H1 (cell line): ENCODE measurements around the gene ZDHHC20. TPM values are rescaled to one million over a fixed set of nuclear protein-coding genes. Genes with fewer than 3 reads are reported as not detected.

Experiments used
- CREB1 ChIP-seq: IDR thresholded peaks from 2 replicates; pipeline ENCODE4 v1.6.1; 2012; ENCODE audit warnings: inconsistent platforms
- RNF2 ChIP-seq: fragments of 200-900, 300-1000 bp; sonication (generic); IDR thresholded peaks from 2 replicates; pipeline ENCODE4 v1.7.1; 2016; ENCODE audit warnings: borderline replicate concordance, low read depth, mild to moderate bottlenecking, antibody characterized with exemption, low read length; ENCODE audit not compliant: poor library complexity, severe bottlenecking; ENCODE audit errors: missing control alignments
- SIRT6 ChIP-seq: IDR thresholded peaks from one replicate; pipeline ENCODE4 v1.7.1; 2012; ENCODE audit warnings: low read length, inconsistent platforms
- polyA plus RNA-seq, 7 experiments: library from polyadenylated mRNA; depleted of rRNA in 3 of 7; stranded (reverse) in 5 of 7; unstranded in 2 of 7; fragments of >200 nt in 5 of 7; fragments of 200-250 nt in 2 of 7; gene quantifications; 1 replicate in 5 of 7; 2 replicates in 1 of 7; 4 replicates in 1 of 7; pipeline versions ENCODE4 v1.2.1 to v1.2.3, GENCODE V29; 2011 to 2013; ENCODE audit warnings: missing spikeins in 2 of 7, mixed read lengths in 2 of 7
- total RNA-seq: library from RNA; stranded (reverse); fragmentation: NEBNext Ultra II Directional; extraction: Animal tissue kit (Norgen Biotek cat#: 25700); gene quantifications from 2 replicates; pipeline ENCODE4 v1.2.1, GENCODE V29; 2021

Gene ZDHHC20
- total and polyA plus RNA-seq, 2 of the 8 experiments (the other 6 are each of a cell fraction or from before 2014, with no cell fraction given), result 16.4 to 89.0 TPM

- TF ChIP-seq CREB1 (no peak), SIRT6 (no peak), RNF2 (no peak)
Measured at GRCh38 chr13:21385710-21386109, 73.4 kb downstream of the ZDHHC20 start (continued).
